CD4-positive, alpha-beta T cell treated with Interleukin-15 for 4 hours (primary cell): ENCODE data around the gene TBC1D16.
"Not testable (repeated sequence)": the region's sequence is repeated elsewhere in the genome, so short reads cannot be mapped to it uniquely, and the experiment has no call there.

Experiments used
- DNase-seq: peaks from one replicate; pipeline ENCODE4 v3.0.0-alpha.2; 2020; ENCODE audit warnings: low spot score

TBC1D16 gene

GRCh38 chr17:80002690-80003490, 32.8 kb downstream of the TBC1D16 start:
- no peak for DNase-seq

GRCh38 chr17:80002070-80002641, 33.5 kb downstream of the TBC1D16 start:
- DNase-seq, result no peak

GRCh38 chr17:80000981-80001775, 34.5 kb downstream of the TBC1D16 start:
- no peak for DNase-seq

- DNase-seq, result no peak
Measured at GRCh38 chr17:80000136-80000535, 35.5 kb downstream of the TBC1D16 start.

GRCh38 chr17:79997011-79997660, 38.5 kb downstream of the TBC1D16 start:
- peak; percentile 81 for DNase-seq

- no peak for DNase-seq
Measured at GRCh38 chr17:79996291-79996690, 39.4 kb downstream of the TBC1D16 start.

- no peak for DNase-seq
Measured at GRCh38 chr17:79995696-79996095, 40.0 kb downstream of the TBC1D16 start.

GRCh38 chr17:79994602-79995001, 41.1 kb downstream of the TBC1D16 start:
- no peak for DNase-seq

- DNase-seq, result not testable (repeated sequence)
Measured at GRCh38 chr17:79994228-79994569, 41.5 kb downstream of the TBC1D16 start.

- peak; percentile 11 for DNase-seq
Measured at GRCh38 chr17:79993390-79994227, 42.1 kb downstream of the TBC1D16 start.

- DNase-seq, result no peak
Measured at GRCh38 chr17:79992649-79993389, 42.9 kb downstream of the TBC1D16 start.

GRCh38 chr17:79991924-79992648, 43.6 kb downstream of the TBC1D16 start:
- no peak for DNase-seq

- peak; percentile 84 for DNase-seq
Measured at GRCh38 chr17:79991140-79991923, 44.3 kb downstream of the TBC1D16 start.

GRCh38 chr17:79990704-79991103, 45.0 kb downstream of the TBC1D16 start:
- no peak for DNase-seq

GRCh38 chr17:79990051-79990592, 45.5 kb downstream of the TBC1D16 start:
- DNase-seq, result no peak

GRCh38 chr17:79989106-79989835, 46.4 kb downstream of the TBC1D16 start:
- no peak for DNase-seq

- DNase-seq, result no peak
Measured at GRCh38 chr17:79988185-79988971, 47.3 kb downstream of the TBC1D16 start.

- DNase-seq, result no peak
Measured at GRCh38 chr17:79987935-79988184, 47.8 kb downstream of the TBC1D16 start.
